GM18519 (cell line): ENCODE data around the gene P2RX4.
"Not testable (repeated sequence)": the region's sequence is repeated elsewhere in the genome, so short reads cannot be mapped to it uniquely, and the experiment has no call there.

Experiments used
- ATAC-seq: cut with Tn5 transposase; IDR thresholded peaks from one replicate; pipeline ENCODE4 v1.9.1; 2021; ENCODE audit warnings: mild to moderate bottlenecking, moderate library complexity; ENCODE audit not compliant: unreplicated experiment, low FRiP score

Gene P2RX4

DNA sequence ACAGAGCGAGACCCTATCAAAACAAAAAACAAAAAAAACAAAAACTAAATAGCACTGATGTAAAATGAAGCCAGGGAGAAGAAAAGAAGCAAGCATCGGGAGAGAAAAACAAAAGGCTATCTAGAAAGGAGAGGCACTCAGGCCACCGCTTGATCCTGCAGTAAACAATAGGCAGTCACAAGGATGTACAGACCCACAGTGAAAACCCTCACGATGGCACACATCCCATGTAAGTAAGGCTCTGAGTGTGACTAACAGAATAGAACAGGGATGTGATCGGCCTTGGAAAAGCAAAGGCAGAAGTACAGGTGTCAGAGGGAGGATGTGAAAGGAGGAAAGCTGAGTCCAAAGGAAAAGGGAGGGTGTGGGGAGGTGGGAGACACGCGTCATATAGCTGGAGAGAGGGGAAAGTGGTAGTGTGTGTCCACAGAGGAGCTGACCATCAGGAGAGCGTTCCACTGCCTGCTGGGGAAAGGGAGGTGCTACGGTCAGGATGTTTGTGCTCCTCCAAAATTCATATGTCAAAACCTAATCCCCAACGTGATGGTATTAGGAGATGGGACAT lies 55.1 kb downstream of the P2RX4 start:
- no peak for ATAC-seq

GRCh38 chr12:121267822-121268221 lies 57.9 kb downstream of the P2RX4 start:
- ATAC-seq = no peak

GRCh38 chr12:121273364-121273896 lies 63.5 kb downstream of the P2RX4 start:
- no peak for ATAC-seq

DNA sequence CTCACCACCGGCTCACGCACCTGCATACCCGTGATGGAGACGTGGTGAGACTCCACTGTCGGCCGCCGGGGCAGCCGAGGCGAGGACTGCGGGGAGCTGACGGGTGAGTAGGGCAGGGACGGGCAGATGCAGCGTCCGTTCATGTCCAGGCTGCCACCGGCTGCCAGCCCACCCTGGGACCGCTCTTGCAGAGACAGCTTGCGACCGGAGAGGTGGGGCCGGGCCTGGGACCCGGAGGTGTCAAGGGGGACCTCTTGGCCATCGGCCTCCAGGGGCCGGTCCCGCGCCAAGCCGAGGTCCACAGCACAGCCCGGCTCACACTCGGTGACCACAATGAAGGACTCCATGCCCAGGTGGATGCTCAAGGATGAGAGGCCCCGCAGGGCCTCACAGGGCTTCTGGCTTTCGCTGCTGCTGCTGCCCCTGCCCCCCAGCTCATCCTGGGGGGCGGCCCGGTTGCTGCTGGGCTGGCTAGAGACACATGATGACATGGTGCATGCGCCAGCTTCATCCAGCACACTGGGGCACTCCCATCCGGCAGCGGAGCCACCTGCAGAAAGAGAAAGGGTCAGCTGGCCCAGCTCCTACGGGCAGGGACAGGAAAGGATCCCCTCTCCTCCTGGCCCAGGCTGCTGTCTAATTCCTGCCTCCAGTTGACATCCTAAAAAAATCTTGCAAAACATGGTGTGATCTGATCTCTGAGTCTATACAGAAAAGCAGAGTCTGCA lies 64.3 kb downstream of the P2RX4 start:
- ATAC-seq = no peak

DNA sequence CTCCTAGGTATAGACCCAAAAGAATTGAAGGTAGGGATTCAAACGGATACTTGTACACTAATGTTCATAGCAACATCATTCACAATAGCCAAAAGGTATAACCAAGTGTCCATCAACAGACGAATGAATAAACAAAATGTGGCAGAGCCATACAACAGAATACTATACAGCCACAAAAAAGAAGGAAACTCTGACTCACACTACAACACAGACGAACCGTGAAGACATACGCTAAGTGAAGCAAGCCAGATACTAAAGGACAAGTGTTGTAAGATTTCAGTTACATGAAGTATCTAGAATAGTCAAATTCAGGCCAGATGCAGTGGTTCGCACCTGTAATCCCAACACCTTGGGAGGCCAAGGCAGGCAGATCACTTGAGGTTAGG lies 67.4 kb downstream of the P2RX4 start:
- ATAC-seq = no peak

GRCh38 chr12:121278169-121279070 lies 68.5 kb downstream of the P2RX4 start:
- no peak for ATAC-seq

- ATAC-seq = no peak
Observed at GRCh38 chr12:121279071-121279375, 69.1 kb downstream of the P2RX4 start.

DNA sequence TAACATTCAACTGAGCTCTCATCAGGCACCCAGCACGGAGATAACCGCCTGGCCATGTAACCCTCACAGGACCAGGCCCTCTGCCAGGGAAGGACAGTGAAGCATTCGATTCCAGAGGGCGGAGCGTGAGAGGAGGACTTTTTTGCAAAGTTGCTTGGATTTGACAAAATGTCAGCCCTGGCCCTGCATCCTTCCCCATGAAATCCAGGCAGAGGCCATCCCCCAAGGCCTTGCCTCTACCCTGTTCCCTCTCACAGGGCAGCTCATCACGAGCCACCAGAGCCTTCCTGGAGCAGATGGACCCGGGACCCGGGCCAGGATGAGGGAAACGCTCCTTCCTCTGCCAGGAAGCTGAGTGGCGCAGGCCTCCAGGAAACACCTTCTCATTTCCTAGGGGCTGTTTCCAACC lies 69.6 kb downstream of the P2RX4 start:
- no peak for ATAC-seq

- not testable (repeated sequence) for ATAC-seq
Observed at GRCh38 chr12:121280531-121280930, 70.6 kb downstream of the P2RX4 start.

GRCh38 chr12:121281116-121281515 lies 71.2 kb downstream of the P2RX4 start:
- not testable (repeated sequence) for ATAC-seq

GRCh38 chr12:121282072-121282742 lies 72.3 kb downstream of the P2RX4 start:
- no peak for ATAC-seq

DNA sequence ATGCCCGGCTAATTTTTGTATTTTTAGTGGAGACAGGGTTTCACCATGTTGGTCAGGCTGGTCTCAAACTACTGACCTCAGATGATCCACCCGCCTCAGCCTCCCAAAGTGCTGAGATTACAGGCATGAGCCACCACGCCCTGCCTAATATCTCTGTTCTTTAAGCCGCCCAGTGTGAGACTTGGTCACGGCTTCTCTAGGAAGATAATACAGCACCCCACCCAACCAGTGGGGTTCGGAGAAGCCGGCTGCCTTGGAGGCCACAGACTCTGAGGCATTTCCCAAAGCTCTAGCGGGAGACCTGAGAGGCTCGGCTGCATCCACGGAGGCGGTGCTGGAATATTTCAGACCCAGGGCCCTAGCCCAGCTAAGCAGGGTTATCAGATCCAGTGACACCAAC lies 73.0 kb downstream of the P2RX4 start:
- ATAC-seq = not testable (repeated sequence)

DNA sequence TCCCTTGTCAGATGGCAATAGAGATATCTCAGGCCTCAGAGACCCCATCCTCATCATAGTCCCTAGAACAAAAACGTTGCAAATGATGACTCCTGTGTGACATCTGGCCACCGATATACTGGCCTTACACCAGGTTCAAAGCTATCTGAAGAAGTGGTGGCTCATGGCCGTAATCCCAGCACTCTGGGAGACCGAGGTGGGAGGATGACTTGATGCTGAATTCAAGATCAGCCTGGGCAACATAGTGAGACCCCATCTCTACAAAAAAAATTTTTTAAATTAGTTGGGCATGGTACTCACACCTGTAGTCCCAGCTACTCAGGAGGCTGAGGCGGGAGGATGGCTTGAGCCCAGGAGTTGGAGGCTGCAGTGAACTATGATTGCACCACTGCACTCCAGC lies 73.5 kb downstream of the P2RX4 start:
- ATAC-seq = no peak
